HL-60 (cell line): Measurements from ENCODE around the gene SHISAL2A.

Experiments
- GABPA ChIP-seq: IDR thresholded peaks from 2 replicates; pipeline ENCODE4 v1.6.1; 2012; ENCODE audit warnings: low read depth
- POLR2AphosphoS5 ChIP-seq: IDR thresholded peaks from 2 replicates; pipeline ENCODE4 v1.6.1; 2012; ENCODE audit warnings: low read depth
- SPI1 ChIP-seq: IDR thresholded peaks from 2 replicates; pipeline ENCODE4 v1.6.1; 2012; ENCODE audit warnings: low read depth, mild to moderate bottlenecking, borderline replicate concordance
- TF ChIP-seq, protein P1 (sequence below): IDR thresholded peaks from one replicate; pipeline ENCODE4 v1.5.1; 2011; ENCODE audit warnings: low read length, control low read depth, inconsistent platforms; ENCODE audit not compliant: insufficient read depth
- TF ChIP-seq, protein P2 (sequence below): IDR thresholded peaks from 2 replicates; pipeline ENCODE4 v1.6.1; 2012; ENCODE audit warnings: low read depth; ENCODE audit not compliant: insufficient replicate concordance

DNA sequence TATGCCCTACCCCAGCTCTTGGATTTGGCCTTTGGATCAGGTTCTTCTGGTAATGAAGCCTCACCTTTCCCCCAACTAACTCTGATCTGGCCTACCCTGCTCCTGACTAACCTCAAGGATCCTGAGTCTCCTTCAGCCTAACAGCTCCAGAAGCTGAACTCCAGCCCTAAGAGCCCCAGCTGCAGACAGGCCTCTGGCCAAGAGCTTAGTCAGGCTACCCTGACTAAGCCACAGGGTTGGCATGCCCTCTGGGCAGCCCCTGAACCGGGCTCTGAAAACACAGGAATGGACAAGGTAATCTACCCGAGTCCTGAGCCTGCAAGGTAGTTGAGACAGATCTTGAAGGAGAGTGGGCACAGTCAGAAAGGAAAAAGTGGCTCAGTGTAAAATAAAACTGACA lies 35.7 kb downstream of the SHISAL2A start:
- TF ChIP-seq, protein P1, sequence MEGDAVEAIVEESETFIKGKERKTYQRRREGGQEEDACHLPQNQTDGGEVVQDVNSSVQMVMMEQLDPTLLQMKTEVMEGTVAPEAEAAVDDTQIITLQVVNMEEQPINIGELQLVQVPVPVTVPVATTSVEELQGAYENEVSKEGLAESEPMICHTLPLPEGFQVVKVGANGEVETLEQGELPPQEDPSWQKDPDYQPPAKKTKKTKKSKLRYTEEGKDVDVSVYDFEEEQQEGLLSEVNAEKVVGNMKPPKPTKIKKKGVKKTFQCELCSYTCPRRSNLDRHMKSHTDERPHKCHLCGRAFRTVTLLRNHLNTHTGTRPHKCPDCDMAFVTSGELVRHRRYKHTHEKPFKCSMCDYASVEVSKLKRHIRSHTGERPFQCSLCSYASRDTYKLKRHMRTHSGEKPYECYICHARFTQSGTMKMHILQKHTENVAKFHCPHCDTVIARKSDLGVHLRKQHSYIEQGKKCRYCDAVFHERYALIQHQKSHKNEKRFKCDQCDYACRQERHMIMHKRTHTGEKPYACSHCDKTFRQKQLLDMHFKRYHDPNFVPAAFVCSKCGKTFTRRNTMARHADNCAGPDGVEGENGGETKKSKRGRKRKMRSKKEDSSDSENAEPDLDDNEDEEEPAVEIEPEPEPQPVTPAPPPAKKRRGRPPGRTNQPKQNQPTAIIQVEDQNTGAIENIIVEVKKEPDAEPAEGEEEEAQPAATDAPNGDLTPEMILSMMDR: no peak
- TF ChIP-seq, protein P2, sequence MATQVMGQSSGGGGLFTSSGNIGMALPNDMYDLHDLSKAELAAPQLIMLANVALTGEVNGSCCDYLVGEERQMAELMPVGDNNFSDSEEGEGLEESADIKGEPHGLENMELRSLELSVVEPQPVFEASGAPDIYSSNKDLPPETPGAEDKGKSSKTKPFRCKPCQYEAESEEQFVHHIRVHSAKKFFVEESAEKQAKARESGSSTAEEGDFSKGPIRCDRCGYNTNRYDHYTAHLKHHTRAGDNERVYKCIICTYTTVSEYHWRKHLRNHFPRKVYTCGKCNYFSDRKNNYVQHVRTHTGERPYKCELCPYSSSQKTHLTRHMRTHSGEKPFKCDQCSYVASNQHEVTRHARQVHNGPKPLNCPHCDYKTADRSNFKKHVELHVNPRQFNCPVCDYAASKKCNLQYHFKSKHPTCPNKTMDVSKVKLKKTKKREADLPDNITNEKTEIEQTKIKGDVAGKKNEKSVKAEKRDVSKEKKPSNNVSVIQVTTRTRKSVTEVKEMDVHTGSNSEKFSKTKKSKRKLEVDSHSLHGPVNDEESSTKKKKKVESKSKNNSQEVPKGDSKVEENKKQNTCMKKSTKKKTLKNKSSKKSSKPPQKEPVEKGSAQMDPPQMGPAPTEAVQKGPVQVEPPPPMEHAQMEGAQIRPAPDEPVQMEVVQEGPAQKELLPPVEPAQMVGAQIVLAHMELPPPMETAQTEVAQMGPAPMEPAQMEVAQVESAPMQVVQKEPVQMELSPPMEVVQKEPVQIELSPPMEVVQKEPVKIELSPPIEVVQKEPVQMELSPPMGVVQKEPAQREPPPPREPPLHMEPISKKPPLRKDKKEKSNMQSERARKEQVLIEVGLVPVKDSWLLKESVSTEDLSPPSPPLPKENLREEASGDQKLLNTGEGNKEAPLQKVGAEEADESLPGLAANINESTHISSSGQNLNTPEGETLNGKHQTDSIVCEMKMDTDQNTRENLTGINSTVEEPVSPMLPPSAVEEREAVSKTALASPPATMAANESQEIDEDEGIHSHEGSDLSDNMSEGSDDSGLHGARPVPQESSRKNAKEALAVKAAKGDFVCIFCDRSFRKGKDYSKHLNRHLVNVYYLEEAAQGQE: no peak
- no peak for TF ChIP-seq GABPA
- no peak for TF ChIP-seq POLR2AphosphoS5
- no peak for TF ChIP-seq SPI1
